K562 (cell line): ENCODE measurements around the gene NAIF1. TPM values are rescaled to one million over a fixed set of nuclear protein-coding genes. Genes with fewer than 3 reads are reported as not detected.

Source experiments
- ARID3B ChIP-seq: fragments of 250-450 bp; sonication (Bioruptor Pico); IDR thresholded peaks from 2 replicates; pipeline ENCODE4 v1.4.0; 2020; ENCODE audit warnings: borderline replicate concordance
- BRD9 ChIP-seq: fragments of 450-650 bp; IDR thresholded peaks from 2 replicates; pipeline ENCODE4 v1.6.1; 2018; ENCODE audit warnings: low read depth; ENCODE audit not compliant: partially characterized antibody
- CC2D1A ChIP-seq: fragments of 450-650 bp; IDR thresholded peaks from 2 replicates; pipeline ENCODE4 v1.6.1; 2017; ENCODE audit warnings: mild to moderate bottlenecking
- CGGBP1 ChIP-seq: fragments of 250-450 bp; sonication (Bioruptor Pico); IDR thresholded peaks from 2 replicates; pipeline ENCODE4 v1.9.0; 2021; ENCODE audit warnings: mild to moderate bottlenecking
- E4F1 ChIP-seq: fragments of 250-450 bp; sonication (Bioruptor Pico); IDR thresholded peaks from 2 replicates; pipeline ENCODE4 v1.5.0; 2021; ENCODE audit warnings: mild to moderate bottlenecking, borderline replicate concordance
- ELF1 ChIP-seq: fragments of 200-800 bp; sonication (Bioruptor generic); IDR thresholded peaks from 2 replicates; pipeline ENCODE4 v1.6.1; 2016; ENCODE audit warnings: missing genetic modification characterization, missing compliant biosample characterization
- FOXA3 ChIP-seq, 2 experiments: fragments of 450-650 bp in 1 of 2; sonication (generic) in 1 of 2; formaldehyde crosslinking; IDR thresholded peaks in 1 of 2; conservative IDR thresholded peaks in 1 of 2; 2 replicates each; pipeline versions ENCODE4 v1.4.0 to v1.8.0; 2020 to 2022; ENCODE audit warnings: mild to moderate bottlenecking in 2 of 2, missing genetic modification reagents in 1 of 2
- GTF2E2 ChIP-seq: fragments of 200-800 bp; sonication (Bioruptor generic); IDR thresholded peaks from 2 replicates; pipeline ENCODE4 v1.6.1; 2016; ENCODE audit warnings: missing genetic modification characterization, missing compliant biosample characterization
- HBP1 ChIP-seq: fragments of 450-650 bp; formaldehyde crosslinking; IDR thresholded peaks from 2 replicates; pipeline ENCODE4 v1.4.0; 2022; ENCODE audit warnings: missing genetic modification characterization
- HNRNPK ChIP-seq: fragments of 200-400 bp; formaldehyde crosslinking; IDR thresholded peaks from one replicate; pipeline ENCODE4 v1.6.1; 2018; ENCODE audit warnings: mild to moderate bottlenecking, low read depth, low read length; ENCODE audit not compliant: poor library complexity, severe bottlenecking
- KLF10 ChIP-seq: fragments of 250-450 bp; sonication (Bioruptor Pico); IDR thresholded peaks from 2 replicates; pipeline ENCODE4 v1.6.1; 2021; ENCODE audit warnings: matching md5 sums
- LEF1 ChIP-seq: fragments of 450-650 bp; IDR thresholded peaks from 2 replicates; pipeline ENCODE4 v1.6.1; 2016; ENCODE audit warnings: mild to moderate bottlenecking
- MAX ChIP-seq: sonication (generic); formaldehyde crosslinking; IDR thresholded peaks from 2 replicates; pipeline ENCODE4 v1.9.0; 2022; ENCODE audit warnings: mild to moderate bottlenecking, missing genetic modification reagents
- NFYB ChIP-seq: IDR thresholded peaks from 2 replicates; pipeline ENCODE4 v1.6.1; 2011; ENCODE audit warnings: mild to moderate bottlenecking, moderate library complexity; ENCODE audit not compliant: insufficient read length; ENCODE audit errors: extremely low read depth
- NR4A1 ChIP-seq, 2 experiments: fragments of 250-450 bp in 1 of 2; fragments of 450-650 bp in 1 of 2; sonication (Bioruptor Pico) in 1 of 2; IDR thresholded peaks; 2 replicates each; pipeline versions ENCODE4 v1.4.0 to v1.6.1; 2016 to 2020; ENCODE audit warnings: mild to moderate bottlenecking in 2 of 2, missing compliant biosample characterization in 1 of 2, missing genetic modification characterization in 1 of 2, moderate library complexity in 1 of 2
- POLR2A ChIP-seq: fragments of 450-650 bp; conservative IDR thresholded peaks from 2 replicates; pipeline ENCODE4 v1.6.1; 2016
- TAF15 ChIP-seq: fragments of 200-400 bp; formaldehyde crosslinking; IDR thresholded peaks from 2 replicates; pipeline ENCODE4 v1.6.1; 2017; ENCODE audit warnings: mild to moderate bottlenecking, low read depth, low read length, moderate library complexity
- TBP ChIP-seq: optimal IDR thresholded peaks from 2 replicates; pipeline ENCODE3; 2011; ENCODE audit warnings: low read depth, low read length, improper control_type of control experiment
- TCF15 ChIP-seq: fragments of 250-450 bp; sonication (Bioruptor Pico); IDR thresholded peaks from 2 replicates; pipeline ENCODE4 v1.8.0; 2022; ENCODE audit warnings: moderate library complexity, mild to moderate bottlenecking, inconsistent platforms
- TCF7L2 ChIP-seq: fragments of 150-350 bp; IDR thresholded peaks from 2 replicates; pipeline ENCODE4 v1.6.1; 2016; ENCODE audit warnings: low read depth, mild to moderate bottlenecking, low read length, moderate library complexity
- polyA plus RNA-seq, 8 experiments: library from polyadenylated mRNA; depleted of rRNA in 4 of 8; stranded (reverse) in 5 of 8; unstranded in 3 of 8; fragments of >200 nt; fragmentation: Nextera tagmentation in 2 of 8; fragmentation: Illumina TruSeq in 1 of 8; extraction: Ambion mirVana in 2 of 8; extraction: Trizol in 1 of 8; gene quantifications; 2 replicates each; pipeline versions ENCODE4 v1.2.1 to v1.2.3, GENCODE V29; 2011 to 2014; ENCODE audit warnings: inconsistent platforms in 1 of 8, missing spikeins in 1 of 8
- total RNA-seq, 7 experiments: library from RNA; depleted of rRNA in 6 of 7; stranded (reverse); fragments of >200 nt in 6 of 7; fragmentation: Illumina TruSeq in 2 of 7; extraction: Trizol in 2 of 7; gene quantifications; 2 replicates each; pipeline versions ENCODE4 v1.2.1 to v1.2.3, GENCODE V29; 2011 to 2021; ENCODE audit warnings: low replicate concordance in 1 of 7

NAIF1 gene
- total and polyA plus RNA-seq, 9 of the 15 experiments (the other 6 are each of a cell fraction or from before 2014, with no cell fraction given), result 4.8 to 26.6 (median 17.2) TPM

GRCh38 chr9:128066713-128067644 lies at the start of gene NAIF1 (continued):
- TF ChIP-seq E4F1 (CRISPR knock-in tag) (no peak), POLR2A (no peak), CC2D1A (no peak), CGGBP1 (CRISPR knock-in tag) (no peak), ARID3B (CRISPR knock-in tag) (no peak), FOXA3 (CRISPR knock-in tag; conservative IDR thresholded peaks at IDR 0.05 in 1 of 2, IDR thresholded peaks at IDR 0.05 in 1 of 2) (no peak), TCF15 (CRISPR knock-in tag) (0 out of 2 replicates have a peak, but pooled peaks have one; percentile 32), GTF2E2 (no peak), TBP (peak; percentile 49), MAX (CRISPR knock-in tag) (peak; percentile 72; the same call in 1 of the 2 replicates), LEF1 (no peak), ELF1 (tag) (0 out of 2 replicates have a peak, but pooled peaks have one; percentile 46), TAF15 (peak; percentile 99; the same call in 1 of the 2 replicates), KLF10 (CRISPR knock-in tag) (no peak), TCF7L2 (no peak), NR4A1 (CRISPR knock-in tag; IDR thresholded peaks at IDR 0.05) (no peak), NR4A1 (tag; IDR thresholded peaks at IDR 0.05) (0 out of 2 replicates have a peak, but pooled peaks have one; percentile 14), BRD9 (peak; percentile 61), HNRNPK (peak; percentile 100), HBP1 (CRISPR knock-in tag) (0 out of 2 replicates have a peak, but pooled peaks have one; percentile 29), NFYB (peak; percentile 80)
